Epithelial cell of proximal tubule (primary cell): ENCODE data around the gene SRRM4. TPM values are rescaled to one million over a fixed set of nuclear protein-coding genes. Genes with fewer than 3 reads are reported as not detected.
A peak's percentile ranks its signal among the peaks of the same experiment; 100 is the strongest.
"Not testable (repeated sequence)": the region's sequence is repeated elsewhere in the genome, so short reads cannot be mapped to it uniquely, and the experiment has no call there.

Experiments
- DNase-seq: peaks from one replicate; pipeline ENCODE4 v3.0.0-alpha.2; 2011; ENCODE audit warnings: low read depth
- H3K4me3 ChIP-seq: 2 replicates; pipeline ENCODE4 v1.5.1; 2011; ENCODE audit warnings: low read depth, mild to moderate bottlenecking, low read length
- total RNA-seq: library from RNA; depleted of rRNA; stranded (reverse); fragments of >200 nt; gene quantifications from 2 replicates; pipeline ENCODE4 v1.2.3, GENCODE V29; 2015
- TF ChIP-seq, protein P1 (sequence below): conservative IDR thresholded peaks from 2 replicates; pipeline ENCODE4 v1.5.1; 2012; ENCODE audit warnings: low read depth, mild to moderate bottlenecking, low read length

The SRRM4 gene
- total RNA-seq, 1 donor from 2014 or later, result under 0.01 TPM

DNA sequence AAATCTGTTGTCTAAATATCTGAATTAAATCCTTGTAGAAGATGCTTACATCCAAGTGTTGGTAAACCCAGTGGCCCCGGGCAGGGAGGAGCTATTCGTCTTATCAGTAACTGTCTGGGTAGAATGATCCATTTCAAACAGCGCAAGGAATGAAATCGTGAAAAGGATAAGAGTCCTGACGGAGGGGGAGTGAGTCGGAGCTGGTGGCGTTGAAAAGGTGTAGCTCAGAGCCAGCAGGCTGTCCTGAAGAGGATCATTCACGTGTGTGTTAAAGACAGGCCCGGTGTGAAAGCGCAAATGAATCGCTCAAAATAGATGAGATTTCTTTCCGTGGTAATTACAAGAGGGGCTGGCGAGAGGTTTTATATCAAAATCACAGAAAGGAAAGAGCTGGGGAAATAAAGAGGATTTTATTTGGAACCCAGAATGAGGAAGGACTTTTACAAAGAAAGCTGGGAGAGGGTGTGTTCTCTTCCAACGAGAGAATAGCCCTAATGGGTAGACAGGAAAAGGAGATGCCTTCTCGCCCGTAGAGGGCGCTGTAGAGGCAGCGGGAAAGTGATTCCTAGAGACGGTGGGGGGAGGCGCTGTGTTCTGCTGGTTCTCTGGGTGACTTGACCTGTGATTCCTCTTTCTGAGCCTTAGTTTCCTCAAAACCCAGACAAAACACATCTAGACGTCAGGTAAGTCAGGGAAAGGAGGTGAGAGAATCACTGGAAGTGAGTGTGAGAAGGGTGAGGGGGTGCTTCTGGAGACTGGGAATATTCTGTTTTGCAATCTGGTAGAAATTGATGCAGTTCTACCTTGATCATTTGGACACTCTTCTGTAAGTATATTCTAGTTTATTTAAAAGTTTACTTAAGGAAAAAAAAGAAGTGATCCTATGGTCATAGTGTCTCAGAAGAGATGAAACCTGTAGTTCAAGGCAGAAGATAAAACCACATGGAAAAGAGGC, 39.3 kb downstream of the SRRM4 start:
- no peak for DNase-seq

DNA sequence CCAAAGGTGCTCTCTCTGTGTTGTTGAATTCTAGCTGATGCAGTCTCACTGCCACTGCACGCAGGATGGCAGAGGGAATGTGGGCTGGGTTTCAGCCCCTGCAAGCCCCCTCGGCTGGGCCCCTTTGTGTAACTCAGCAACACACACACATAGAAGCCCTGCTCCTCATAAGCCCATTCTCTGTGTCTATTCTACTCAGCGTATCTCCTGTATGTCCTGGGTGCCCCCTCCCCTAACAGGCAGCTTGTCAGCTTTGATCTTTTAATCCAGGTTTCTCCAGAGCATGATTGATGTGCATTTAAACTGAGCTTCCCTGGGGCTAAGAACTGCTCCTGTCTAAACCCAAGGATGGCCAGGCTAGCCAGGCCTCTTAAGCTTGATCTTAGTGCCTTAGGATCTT, 43.0 kb downstream of the SRRM4 start:
- H3K4me3 ChIP-seq, result no peak overlapping the region
- TF ChIP-seq, protein P1, sequence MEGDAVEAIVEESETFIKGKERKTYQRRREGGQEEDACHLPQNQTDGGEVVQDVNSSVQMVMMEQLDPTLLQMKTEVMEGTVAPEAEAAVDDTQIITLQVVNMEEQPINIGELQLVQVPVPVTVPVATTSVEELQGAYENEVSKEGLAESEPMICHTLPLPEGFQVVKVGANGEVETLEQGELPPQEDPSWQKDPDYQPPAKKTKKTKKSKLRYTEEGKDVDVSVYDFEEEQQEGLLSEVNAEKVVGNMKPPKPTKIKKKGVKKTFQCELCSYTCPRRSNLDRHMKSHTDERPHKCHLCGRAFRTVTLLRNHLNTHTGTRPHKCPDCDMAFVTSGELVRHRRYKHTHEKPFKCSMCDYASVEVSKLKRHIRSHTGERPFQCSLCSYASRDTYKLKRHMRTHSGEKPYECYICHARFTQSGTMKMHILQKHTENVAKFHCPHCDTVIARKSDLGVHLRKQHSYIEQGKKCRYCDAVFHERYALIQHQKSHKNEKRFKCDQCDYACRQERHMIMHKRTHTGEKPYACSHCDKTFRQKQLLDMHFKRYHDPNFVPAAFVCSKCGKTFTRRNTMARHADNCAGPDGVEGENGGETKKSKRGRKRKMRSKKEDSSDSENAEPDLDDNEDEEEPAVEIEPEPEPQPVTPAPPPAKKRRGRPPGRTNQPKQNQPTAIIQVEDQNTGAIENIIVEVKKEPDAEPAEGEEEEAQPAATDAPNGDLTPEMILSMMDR, result no peak
- DNase-seq, result no peak

More for the DNA sequence above, 39.3 kb downstream of the SRRM4 start:
- no peak overlapping the region for H3K4me3 ChIP-seq
- TF ChIP-seq, protein P1, result peak; percentile 56

- TF ChIP-seq, protein P1, result no peak
- DNase-seq, result no peak
- no peak overlapping the region for H3K4me3 ChIP-seq
Measured at GRCh38 chr12:119025786-119026185, 44.4 kb downstream of the SRRM4 start.

DNA sequence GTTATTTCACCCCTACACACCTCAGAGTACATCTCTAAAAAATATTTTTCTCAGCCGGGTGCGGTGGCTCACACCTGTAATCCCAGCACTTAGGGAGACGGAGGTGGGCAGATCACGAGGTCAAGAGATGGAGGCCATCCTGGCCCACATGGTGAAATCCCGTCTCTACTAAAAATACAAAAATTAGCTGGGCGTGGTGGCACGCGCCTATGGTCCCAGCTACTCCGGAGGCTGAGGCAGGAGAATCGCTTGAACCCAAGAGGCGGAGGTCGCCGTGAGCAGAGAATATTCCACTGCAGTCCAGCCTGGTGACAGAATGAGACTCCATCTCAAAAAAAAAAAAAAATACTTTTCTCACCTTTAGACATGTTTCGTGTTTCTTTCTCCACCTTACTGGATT, 52.0 kb downstream of the SRRM4 start:
- H3K4me3 ChIP-seq, DNase-seq: not testable (repeated sequence)

- DNase-seq, result no peak
- H3K4me3 ChIP-seq, result no peak overlapping the region
- TF ChIP-seq, protein P1, result peak; percentile 55
Measured at GRCh38 chr12:119036878-119037825, 55.8 kb downstream of the SRRM4 start.

DNA sequence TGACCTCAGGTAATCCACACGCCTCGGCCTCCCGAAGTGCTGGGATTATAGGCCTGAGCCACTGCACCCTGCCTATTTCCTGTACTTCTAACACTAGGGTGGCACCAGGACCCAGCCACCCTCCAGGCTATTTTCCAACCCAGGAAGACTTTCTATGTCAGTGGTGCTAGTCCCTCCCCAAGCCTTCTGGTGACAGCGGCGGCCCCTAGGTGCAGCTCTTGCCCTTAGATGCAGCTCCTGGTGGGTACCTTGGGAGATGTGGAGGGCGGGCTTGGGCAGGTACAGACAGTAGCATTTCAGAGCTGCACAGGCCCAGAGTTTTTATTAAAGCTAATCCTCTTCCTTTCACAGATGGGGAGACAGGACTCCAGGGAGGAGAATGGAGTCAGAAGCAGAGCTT, 62.8 kb downstream of the SRRM4 start:
- no peak for DNase-seq
- TF ChIP-seq, protein P1, result no peak
- H3K4me3 ChIP-seq, result no peak overlapping the region

DNA sequence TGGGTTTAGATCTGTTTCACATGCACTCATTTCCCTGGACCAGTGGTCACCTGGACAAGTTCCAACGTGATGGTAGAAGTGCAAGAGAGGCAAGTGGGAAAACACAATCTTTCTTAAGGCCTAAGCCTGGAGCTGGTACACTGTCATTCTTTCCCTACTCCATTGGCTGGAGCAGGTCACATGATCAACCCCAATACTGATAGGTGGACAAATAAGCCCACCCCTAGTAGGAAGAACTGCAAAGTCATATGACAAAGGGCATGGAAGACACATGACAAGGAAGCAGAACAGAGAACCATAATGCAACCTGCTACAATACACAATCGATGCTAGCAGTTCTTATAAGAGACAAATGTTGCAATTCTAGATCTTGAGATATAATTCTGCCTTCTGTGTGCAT, 66.3 kb downstream of the SRRM4 start:
- TF ChIP-seq, protein P1, result no peak
- DNase-seq, result no peak
- no peak overlapping the region for H3K4me3 ChIP-seq
